ENCODE results near the gene RAB6B.

The RAB6B gene

DNA sequence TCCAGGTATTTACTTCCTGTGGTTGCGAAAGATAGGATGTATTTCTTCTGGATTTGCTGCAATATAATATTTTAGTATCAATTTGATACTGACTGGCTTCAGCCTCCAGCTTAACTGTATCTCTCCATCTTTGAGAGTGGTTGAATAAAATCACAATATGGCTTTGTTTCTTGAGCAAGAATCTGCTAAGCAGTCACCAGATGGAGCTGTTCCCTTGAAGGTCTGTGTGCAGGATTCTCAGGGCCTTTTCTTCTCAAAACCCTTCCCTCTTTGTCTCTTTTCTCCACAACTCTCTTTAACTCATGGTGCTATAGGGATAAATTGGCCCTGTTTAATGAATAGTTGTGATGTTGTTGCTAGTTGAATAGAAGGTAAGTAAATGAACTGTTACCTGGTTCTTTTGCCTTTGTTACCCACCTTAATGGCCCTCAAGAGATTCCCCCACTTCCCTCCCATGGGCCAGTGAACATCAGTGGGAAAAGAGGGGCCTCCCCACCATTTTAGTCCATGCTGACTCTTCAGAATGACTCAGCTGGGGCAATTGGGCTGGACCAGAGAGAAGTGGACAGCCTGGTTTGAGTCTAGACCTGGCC is 34.8 kb upstream of the RAB6B start:
- DNase-seq, result no peak

DNA sequence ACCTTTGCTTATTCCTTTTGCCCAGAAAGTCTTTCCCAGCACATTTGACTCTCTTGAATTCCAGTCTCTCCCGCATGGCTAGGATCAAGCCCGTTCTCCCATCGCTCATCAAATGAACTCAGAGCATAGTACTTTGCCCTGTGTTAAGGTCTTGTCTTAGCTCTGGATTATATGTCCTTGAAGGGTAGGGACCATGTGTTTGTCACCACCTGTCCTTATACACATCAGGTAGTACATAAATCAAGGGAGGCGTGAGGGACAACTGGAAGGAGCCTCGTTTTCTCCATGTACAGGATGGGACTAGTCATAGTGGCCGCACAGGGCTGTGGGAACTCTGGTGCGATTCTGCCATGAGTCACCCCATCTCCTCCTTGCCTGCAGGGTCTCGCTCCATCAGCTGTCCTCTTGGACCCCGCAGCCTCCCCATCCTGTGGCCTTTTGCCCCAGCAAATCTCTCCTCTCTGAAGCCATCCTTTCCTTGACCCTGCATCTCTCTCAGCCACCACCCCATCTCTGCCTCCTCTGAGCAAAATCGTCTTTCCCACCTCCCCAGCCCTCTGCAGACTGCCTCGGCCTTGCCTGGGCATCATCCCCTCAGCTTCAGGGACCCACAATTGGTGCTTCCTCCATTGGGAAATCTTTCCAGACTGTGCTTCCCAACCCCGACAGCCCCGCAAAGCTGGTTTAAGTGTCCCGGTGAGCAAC is 33.4 kb upstream of the RAB6B start:
- DNase-seq, result no peak

DNA sequence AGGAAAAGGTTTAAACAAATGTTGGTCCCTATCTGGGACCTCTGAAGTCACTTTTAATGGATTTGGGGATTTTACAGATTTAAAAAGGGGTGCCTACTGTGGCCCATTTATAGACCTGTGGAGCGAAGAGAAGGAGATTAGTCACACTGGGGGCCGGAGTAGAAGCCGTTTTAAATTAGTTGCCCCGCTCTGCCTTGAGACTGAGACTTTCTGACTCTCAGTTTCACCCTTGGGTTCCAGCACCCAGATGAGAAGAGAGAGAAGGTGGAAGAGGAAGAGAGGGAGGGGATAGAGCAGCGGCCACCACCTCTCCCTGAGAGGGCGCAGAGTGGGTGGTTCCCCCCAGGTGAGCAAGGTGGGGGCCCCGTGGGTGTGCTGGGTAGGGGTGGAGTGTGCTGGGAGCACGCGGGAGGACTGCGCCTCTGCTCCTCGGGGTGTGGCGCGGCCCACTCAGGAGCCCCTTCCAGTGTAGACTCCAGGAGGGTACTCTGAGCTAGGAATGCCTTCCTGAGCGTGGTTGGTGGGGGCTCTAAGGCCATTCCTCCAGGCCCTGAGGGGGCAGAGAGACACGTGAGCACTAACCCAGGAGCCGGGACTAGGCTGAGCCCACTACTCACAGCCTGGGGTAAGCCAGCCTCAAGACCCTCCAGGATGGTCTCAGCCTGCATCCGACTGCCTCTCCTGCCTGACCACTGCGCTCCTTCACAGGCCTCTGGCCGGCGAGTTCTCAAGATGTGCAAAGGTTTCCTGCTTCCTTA is 32.6 kb upstream of the RAB6B start:
- no peak for DNase-seq

DNA sequence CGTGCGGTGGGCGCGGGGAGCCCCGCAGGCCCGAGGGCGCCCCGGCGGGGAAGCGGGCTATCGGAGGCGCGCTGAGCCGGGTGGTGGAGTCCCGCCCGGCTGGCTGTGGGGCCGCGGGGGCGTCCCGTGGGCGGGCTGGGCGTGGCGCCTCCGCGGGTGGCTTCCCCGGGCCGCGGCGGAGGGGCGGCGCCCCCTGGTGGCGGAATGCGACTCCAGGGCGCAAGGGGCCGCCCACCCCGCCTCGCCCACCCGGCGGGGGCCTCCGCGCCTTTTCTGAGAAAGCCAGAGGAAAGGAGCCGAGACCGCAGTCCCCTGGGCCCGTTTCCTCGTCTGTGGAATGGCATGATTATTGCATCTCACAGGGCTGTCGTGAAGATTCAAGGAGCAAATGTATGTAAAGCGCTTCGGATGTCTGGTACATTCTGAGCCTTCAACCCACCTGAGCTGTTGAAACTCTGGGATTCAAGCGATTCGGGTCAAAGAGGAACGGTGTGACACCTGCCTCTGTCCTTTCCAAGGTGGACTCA is 31.9 kb upstream of the RAB6B start:
- no peak for DNase-seq

DNA sequence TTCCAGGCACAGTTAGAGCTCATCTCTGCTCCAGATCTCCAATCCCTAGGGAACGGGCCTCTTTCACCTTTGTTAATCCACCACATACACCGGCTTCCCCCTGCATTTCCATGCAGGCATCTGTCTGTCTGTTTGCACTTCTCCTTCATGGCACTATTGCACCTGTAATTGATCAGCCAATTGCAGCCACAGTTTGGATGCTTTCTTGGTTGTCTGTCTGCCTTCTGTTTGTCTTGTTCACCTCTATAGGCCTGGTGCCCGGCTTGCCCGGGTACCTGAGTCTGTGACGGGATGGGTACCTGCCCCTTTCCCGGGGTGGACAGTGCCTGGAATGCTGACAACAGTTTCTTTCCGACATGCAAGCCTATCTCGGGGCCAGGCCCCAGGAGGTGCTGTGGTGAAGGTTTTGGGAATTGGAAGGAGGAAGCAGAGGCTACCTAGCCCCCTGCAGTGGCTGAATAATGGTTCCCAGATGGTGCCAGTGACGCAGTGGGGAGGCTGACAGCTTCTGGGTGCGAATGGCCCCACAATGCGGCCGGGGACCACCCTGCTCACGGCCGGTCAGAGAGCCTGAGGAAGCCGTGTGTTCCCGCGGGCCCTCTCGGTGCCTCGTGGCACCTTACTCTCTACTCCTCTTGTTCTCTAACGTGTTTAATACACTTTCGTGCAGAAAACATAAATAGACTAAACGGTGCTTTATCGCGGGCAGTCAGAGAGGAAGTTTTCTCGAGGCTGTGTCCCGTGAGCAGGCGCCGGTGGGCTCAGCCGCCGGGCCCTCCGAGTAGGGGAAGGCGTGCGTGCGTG is 31.3 kb upstream of the RAB6B start:
- no peak for DNase-seq

DNA sequence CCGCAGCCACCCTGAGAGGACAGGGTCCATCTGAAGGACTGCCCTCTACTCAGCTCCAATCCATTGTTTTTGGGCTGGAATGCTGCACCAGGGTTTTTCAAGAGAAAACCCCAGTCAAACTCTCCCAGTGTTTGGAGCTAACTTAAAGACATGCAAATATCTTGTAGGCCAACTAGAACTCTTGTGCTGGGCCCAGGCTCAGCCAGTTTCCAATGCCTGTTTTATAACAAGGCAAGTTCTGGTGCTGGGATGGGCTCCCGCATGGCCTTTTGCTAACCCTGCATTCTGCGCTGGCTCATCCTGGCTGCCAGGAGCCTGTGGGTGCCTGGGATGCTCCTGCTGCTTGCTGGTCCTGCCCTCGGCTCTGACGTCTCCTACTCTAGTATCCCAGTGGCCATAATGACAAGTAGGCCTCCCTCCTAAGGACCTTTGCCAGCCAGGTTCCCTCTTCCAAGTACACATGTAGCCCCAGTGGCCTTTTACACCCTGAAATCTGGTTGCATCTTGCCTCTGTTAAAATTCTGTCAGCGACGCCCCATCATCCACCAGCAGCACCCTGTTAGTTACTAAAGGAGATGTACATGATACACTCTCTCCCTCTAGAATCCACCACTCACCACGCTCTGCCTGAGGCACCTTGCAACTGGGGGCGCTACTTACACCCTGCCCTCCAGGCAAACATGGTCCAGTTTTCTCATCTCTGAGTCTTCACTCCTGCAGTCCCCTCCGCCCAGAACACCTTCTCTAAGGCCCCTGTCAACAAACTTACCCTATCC is 30.5 kb upstream of the RAB6B start:
- DNase-seq, result no peak

DNA sequence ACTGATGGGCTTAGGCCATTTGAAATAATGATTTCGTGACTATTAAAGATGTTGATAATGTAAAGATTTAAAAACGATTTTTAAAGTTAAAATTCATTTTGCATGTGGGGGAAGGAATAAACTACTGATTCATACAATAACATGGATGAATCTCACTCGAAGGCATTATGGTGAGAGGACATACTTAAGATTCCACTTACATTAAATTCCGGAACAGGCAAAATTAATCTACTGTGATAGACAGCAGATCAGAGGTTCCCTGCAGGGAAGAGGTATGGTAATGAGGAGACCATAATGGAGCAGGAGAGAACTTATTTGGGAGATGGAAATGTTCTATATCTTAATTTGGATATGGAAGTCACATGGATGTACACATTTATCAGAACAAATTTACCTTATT is 28.4 kb upstream of the RAB6B start:
- DNase-seq, result no peak

DNA sequence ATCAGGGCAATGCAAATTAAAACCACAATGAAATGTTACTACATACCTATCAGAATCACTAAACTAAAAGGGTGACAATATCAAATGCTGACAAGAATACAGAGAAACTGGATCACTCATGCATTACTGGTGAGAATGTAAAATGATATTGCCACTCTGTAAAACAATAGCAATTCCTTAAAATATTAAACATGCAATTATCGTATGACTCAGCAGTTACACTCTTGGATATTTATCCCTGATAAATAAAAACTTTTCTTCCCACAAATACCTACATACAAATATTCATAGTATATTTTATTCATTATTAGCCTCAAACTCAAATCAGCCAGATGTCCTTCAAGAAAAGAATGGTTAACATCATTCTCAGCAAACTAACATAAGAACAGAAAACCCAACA is 25.9 kb upstream of the RAB6B start:
- DNase-seq, result no peak

DNA sequence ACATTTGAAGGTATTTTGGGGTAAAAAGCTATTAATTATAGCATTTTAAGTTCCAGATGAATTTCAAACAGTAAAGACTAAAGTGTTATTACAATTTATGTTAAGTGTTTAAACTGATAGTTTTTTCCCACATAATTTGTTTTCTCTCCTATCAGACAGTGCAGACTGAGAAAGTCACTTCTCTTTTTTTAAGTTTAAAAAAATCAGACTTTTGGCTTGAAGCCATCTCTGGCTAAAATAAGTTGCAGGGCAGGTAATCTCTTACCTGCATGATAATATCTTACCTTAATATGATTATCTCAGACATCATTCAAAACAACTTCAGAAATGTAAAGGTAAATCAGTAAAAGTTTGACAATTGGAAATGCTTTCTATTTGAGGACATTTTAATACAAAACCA is 21.5 kb upstream of the RAB6B start:
- no peak for DNase-seq

DNA sequence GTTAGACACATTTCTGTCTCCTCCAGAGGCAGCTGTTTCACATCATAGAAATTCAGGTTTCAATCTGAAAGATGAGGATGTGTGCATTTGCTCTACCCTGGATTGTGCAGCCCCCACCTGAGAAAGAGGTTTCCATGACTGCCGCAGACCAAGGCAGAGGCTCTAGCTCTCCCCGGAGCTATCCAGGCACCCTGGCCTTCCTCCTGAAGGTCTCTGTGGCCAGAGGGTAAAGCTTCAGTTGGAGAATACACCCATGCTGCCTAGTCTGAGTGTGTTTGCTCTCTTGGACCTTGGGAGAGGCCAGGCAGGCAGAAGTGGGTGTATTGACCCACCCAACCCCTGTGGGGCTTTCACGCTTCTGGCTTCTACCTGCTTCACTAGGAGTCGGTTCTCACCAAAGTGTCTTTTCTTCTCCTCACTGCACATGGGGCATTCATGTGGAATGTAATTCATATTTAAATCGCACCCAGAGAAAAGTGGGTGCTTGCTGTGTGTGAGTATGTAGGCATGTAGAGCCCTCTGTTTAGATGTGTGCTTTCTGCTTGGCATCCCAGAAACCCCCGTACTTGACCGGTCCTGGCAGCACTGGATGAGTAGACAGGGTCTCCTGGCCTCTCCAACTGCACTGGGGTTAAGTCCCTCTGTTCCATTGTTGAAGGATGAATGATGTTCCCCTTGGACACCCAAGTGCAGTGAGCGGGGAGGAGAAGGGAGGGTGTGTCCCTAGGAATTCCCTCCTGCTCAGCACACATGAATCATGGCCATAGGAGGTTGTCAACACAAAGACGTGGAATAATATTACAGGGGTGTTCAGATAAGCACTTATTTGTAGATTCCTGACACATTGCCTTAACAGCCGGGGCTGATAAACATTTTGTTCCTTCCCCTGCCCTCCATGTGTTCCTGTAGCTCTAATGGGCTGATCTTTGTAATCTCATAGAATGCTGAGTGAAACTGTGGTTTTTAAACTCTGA is 20.3 kb upstream of the RAB6B start:
- DNase-seq, result no peak

DNA sequence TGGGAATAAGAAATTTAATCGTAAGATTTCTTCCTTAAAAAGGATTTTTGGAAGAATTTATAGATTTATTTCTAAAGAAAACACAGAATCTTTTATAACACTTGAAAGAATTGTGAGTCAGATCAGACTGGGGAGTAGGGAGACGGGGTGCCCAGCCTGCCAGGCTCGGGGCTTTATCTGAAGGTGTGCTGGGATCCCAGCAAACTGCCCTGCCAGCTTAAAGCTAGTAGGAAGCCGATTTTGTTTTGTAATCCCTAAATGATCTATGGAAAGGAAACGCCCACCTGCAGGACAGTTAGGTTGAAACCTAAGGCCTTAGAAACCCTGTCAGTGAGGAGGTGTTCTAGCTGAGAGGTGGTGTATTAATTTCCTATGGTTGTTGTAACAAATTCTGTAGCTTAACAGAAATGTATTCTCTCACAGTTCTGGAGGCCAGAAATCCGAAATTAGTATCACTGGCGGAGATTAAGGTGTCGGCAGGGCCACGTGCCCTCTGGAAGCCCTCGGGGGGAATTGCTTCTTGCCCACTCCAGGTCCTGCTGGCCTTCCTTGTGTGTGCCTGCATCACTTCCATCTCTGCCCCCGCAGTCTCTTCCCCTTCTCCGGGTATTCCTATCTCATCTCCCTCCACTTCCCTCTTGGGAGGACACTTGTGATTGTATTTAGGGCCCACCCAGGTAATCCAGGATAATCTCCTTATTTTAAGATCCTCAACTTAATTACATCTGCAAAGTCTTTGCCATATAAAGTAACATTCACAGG is 19.3 kb upstream of the RAB6B start:
- no peak for DNase-seq

DNA sequence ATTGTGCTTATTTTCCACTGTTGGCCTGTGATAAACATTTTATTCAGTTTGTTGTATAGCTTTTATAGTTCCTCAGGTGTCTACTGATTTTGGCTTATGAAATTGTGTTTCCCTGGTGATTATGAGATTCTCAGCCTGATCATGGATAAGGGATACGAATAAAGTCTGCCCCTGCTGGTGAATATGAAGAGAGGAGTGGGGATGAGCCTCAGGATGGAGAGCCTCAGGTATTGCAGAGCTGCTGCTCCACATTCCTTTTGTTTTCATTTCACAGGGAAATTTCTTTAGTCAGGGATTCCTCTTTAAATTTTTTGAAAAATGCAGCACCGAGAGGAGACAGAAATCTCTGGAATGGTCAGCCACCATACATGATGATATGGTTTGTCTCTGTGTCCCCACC is 14.7 kb upstream of the RAB6B start:
- DNase-seq, result no peak

DNA sequence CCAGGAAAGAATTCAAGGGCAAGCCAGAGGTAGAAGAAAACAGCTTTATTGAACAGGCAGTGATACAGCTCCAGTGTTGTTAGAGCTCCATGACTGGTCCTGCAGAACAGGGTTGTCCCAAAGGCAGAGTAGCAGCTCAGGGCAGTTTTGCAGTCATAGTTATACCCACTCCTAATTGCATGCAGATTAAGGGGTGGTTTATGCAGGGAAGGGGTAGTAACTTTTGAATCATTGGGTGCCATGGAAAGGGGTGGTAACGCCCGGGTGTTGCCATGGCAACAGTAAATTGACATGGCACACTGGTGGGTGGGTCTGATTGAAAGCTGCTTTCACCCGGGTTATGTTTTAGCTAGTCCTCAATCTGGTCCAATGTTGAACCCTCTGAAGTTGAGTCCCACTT is 9.7 kb upstream of the RAB6B start:
- no peak for DNase-seq

DNA sequence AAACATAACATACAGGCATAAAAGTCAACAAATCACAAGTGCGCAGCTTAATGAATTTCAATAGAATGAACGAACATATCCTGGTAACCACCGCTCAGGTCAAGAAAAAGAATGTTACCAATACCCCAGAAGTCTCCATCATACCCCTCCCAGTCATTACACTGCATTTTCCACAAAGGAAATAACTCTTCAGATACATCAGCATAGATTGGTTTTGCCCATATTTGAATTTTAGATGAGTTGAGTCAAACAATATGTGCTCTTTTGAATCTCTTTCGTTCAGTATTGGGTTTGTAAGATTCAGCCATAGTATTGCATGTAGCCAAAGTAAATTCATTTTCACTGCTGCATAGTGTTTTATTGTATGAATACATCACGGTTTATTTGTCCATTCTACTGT is 6.2 kb upstream of the RAB6B start:
- DNase-seq, result no peak

DNA sequence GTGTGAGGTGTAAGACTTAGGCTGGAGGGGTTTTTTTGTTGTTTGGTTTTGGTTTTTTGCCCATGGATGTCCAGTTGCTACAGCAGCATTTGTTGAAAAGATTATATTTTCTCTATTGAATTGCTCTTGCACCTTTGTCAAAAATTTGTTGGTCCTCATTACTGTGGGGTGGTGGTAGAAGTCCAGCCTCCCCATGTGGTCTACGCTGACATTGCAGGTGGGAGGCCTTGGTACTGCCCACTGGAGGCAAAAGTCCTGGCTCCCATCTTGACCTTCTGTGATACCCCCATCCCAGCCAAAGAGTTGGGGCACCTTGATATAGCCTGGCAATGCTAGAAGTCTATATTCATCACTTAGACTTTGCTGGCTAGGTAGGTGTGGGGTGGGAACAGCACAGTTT is 5.4 kb upstream of the RAB6B start:
- no peak for DNase-seq

DNA sequence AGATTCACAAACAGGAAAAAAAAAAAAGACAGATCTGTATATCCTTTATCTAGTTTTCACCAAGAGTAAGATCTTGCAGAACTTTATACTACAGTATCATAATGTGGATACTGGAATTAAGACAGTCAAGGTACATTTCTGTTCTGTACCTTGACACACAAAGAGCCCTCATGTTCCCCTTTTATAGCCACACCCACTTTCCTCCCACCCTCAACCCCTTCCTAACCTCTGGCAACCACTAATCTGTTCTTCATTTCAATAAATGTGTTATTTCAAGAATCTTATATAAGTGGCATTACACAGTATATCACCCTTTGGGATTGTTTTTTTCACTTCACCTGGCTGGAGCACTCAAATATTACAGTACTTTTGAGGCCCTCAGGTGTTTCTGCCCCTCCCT is 3.6 kb upstream of the RAB6B start:
- no peak for DNase-seq

DNA sequence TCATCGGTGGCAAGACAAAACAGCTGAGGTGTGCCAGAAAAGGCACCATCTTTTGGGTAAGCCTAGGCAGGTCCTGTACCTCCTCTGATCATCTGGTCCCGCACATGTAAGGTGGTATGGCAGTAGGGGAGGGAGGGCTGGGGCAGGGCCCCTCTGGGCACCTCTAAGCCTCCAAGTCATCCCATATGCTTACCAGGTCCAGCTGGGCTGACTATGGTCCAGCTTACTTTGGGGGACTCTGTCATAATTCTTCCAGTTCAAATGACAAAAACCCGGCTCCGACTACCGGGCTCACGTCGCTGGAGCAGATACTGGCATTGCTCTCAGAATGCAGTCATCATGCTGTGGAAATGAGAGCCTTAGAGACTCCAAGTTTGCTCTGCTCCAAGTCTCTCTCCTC is 1.9 kb upstream of the RAB6B start:
- DNase-seq, result no peak

DNA sequence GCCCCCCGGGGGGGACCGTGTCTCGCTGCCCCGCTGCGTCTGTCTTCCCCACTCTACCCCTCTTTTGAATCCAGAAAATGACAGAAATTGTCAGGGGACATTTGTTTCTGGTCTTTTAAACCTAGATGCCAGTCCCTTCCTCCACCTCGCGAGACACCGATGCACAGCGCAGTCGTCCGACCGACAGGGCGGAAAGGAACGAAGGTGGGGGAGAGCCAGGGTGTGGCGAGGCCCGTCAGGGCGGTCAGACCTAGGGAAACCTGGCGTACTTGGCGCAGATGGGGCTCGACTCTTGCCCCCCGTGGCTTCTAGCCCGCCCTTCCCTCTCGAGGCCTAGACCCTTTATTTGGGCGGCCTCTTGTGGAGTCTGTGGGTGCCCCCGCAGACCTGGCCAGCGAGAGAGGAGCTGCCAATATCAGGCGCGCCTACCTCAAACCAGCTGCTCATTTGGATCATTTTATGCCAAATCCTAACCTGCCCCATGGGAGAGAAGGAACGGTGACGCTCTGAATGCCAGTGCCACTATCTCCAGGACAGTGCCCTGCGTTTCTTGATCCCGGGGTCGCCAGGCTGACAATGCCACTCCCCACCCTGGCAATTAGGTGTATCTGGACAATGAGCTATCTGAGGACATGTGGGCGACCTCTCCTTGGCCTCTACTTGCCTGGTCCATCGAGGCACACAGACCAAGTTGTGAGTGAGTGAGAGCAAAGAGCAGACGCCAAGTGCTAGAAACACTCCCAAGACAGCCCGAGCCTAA is 500 bp upstream of the RAB6B start:
- DNase-seq, result no peak

DNA sequence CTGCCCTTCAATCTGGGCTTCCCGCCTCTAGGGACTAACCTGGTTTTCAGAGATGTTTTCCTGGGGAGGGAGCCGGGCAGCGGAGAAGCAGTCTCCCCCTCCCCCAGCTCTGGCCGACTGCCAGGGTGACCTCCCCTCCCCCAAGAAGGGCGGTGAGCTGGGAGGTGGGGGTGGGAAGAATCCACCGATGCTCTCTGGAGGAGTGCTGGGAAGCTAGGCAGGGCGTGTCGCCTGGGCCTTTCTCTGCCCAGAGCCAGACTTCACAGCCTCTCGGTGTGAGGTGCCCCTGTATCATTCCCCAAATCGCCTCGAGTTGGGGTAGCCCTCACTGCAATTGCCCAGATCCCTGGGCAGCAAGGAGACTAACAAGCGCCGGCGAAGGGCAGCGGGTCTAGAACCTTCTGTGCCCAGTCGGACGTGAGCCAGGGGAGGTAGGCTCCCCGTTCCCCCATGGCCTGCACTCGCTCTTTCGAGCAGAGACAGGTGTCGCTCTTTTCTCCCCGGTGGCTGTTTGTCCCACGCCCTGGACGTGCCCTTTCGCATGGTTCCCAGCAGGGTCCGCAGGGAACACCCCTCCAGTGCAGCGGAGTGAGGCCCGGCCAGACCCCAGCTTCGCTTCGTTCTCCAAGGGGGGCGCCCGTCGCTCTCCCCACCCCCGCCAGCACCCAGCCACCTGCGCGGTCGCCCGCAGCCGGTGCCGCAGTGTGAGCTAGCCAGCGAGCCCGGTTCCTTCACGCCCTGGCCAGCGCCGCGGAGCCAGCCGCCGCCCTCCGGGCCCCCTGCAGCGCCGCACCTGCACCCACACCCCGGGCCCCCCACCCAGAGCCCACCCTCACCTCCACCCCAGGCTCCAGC is 1.1 kb downstream of the RAB6B start:
- no peak for DNase-seq
